ENCODE results near the gene PPP3CA.

PPP3CA gene

DNA sequence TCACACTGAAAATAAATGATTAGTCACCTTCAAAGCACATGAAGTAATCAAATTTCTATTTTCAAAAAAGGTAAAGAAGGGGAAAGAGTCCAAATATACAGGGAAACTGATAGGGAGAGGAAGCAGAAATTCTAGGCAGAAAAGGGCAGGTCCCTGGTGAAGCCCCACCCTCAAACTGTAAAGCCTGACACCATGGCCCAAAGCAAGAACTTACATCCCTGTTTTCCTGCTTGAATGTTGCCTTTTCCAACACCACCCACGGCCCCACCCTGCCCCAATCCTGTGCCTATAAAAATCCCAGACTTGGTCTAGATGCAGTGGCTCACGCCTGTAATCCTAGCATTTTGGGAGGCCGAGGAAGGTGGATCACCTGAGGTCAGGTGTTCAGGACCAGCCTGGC is 361.8 kb downstream of the PPP3CA start:
- no peak overlapping the region for H3K27ac ChIP-seq
- intact Hi-C loops (cut with DNase I; ENCODE audit: low total_unique reads) = no loop called here
- no peak overlapping the region for H3K4me3 ChIP-seq
- TF ChIP-seq, protein P1, sequence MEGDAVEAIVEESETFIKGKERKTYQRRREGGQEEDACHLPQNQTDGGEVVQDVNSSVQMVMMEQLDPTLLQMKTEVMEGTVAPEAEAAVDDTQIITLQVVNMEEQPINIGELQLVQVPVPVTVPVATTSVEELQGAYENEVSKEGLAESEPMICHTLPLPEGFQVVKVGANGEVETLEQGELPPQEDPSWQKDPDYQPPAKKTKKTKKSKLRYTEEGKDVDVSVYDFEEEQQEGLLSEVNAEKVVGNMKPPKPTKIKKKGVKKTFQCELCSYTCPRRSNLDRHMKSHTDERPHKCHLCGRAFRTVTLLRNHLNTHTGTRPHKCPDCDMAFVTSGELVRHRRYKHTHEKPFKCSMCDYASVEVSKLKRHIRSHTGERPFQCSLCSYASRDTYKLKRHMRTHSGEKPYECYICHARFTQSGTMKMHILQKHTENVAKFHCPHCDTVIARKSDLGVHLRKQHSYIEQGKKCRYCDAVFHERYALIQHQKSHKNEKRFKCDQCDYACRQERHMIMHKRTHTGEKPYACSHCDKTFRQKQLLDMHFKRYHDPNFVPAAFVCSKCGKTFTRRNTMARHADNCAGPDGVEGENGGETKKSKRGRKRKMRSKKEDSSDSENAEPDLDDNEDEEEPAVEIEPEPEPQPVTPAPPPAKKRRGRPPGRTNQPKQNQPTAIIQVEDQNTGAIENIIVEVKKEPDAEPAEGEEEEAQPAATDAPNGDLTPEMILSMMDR (IDR thresholded peaks at IDR 0.05) = no peak
- H3K9me3 ChIP-seq = peaks cover 0 to 3% (median 0%) of the 10 kb centered on the region in 3 donors
- no peaks in the 10 kb centered on the region for H3K36me3 ChIP-seq
- no peaks in the 10 kb centered on the region for H3K27me3 ChIP-seq
- H3K4me1 ChIP-seq = no peaks in the 10 kb centered on the region
- DNase-seq = no peak

DNA sequence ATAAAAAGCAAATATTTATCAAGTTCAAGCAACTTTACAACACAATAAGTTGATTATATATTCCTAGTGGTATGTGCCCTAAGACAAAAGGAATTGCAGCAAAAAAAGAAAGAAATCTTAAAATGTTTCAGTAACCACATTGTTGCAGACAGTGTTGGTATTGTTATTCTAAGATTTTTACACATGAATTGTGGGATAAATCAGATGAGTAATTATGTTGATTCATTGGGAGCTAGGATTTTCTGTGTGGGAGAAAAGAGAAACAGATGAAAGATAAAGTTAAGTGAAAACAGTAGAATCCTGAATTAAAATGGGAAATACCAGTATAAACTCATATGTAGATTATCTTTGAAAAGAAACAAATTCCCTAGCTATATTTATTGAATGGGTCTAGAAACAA is 362.4 kb downstream of the PPP3CA start:
- H3K4me1 ChIP-seq = no peaks in the 10 kb centered on the region
- TF ChIP-seq, protein P1 (IDR thresholded peaks at IDR 0.05) = no peak

DNA sequence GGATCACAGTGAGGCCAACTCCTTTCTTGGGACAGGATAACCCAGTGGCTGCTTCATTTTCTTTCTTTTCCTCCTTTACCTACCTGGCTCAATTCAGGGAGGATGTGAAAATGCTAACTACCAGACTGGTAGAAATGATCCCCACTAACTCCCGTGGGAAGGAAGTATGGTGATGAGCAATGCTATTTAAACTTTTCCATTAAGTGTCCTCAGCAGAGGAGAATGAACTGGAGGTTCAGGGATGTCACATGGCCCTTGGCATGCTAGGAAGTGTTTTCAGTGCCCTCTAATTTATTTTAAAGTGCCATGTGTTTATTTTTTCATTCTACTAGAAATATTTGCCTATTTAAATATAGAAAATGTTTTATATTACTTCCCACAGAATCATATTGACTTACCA is 363.9 kb downstream of the PPP3CA start:
- Histone ChIP-seq H3K4me3 (no peak overlapping the region), H3K9me3 (peaks cover 0 to 3% (median 0%) of the 10 kb centered on the region in 3 donors), H3K36me3 (no peaks in the 10 kb centered on the region), H3K27me3 (no peaks in the 10 kb centered on the region), H3K27ac (no peak overlapping the region), H3K4me1 (peaks cover 0 to 2% (median 0%) of the 10 kb centered on the region in 4 donors)
- TF ChIP-seq, protein P1 (IDR thresholded peaks at IDR 0.05) = no peak
- intact Hi-C loops (cut with DNase I; ENCODE audit: low total_unique reads) = no loop called here
- DNase-seq = no peak

More for the DNA sequence above, 362.4 kb downstream of the PPP3CA start:
- H3K27me3 ChIP-seq = no peaks in the 10 kb centered on the region
- H3K4me3 ChIP-seq = no peak overlapping the region
- DNase-seq = no peak
- no peaks in the 10 kb centered on the region for H3K36me3 ChIP-seq
- no peak overlapping the region for H3K27ac ChIP-seq
- intact Hi-C loops (cut with DNase I; ENCODE audit: low total_unique reads) = no loop called here
- H3K9me3 ChIP-seq = peaks cover 0 to 3% (median 0%) of the 10 kb centered on the region in 3 donors

DNA sequence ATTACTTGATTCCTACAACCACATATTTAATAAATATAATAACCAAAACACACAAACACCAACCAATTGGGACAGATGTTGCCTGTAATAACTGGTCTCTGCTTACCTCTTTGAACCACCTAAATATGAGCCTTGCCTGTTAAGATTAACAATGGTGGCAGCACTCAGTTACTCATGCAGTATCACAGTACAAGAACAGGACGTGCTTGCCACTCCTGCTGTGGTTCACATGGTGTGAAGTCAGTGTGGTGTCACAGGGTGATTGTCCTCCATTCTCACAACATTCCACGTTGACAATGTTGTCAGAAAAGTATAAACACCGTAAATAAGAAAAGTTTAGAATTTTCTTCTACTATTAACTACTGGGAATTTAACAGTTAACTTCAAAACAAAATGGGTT is 365.0 kb downstream of the PPP3CA start:
- Histone ChIP-seq H3K4me3 (no peak overlapping the region), H3K4me1 (peaks cover 0 to 6% (median 0%) of the 10 kb centered on the region in 4 donors), H3K36me3 (no peaks in the 10 kb centered on the region), H3K9me3 (peaks cover 0 to 3% (median 0%) of the 10 kb centered on the region in 3 donors), H3K27me3 (no peaks in the 10 kb centered on the region), H3K27ac (no peak overlapping the region)
- TF ChIP-seq, protein P1 (IDR thresholded peaks at IDR 0.05) = no peak
- intact Hi-C loops (cut with DNase I; ENCODE audit: low total_unique reads) = no loop called here
- no peak for DNase-seq

DNA sequence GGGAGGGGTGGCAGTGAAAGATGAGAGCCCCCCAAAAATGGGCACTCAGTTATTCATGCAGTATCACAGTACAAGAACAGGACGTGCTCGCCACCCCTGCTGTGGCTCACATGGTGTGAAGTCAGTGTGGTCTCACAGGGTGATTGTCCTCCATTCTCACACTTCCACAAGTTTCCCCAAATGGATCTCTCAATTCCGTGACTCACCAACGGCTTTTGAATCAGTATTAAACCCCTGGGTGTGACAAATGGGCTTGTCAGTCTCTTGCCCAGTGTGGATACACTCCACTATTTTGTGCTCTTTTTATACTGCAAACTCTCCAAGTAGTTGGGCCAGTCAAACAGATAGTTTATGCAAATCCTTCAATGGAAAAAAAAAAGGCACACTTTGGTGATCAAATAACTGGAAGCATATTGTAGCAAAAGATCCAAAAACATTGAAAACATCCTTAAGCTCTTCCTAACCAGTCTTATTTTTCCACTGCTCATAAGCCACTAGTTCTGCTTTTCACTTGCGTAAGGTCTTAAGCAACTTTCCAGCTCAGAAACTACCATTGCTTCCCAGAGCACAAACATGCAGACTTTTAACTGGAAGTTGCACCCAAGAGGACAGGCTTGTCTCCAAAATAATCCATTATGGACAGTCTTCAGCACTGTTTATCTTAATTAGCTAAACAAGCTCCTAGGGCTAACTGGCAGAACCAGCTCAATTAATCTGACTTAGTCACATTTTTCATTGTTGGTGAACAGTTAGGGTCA is 365.7 kb downstream of the PPP3CA start:
- intact Hi-C loops (cut with DNase I; ENCODE audit: low total_unique reads) = no loop called here
- H3K27me3 ChIP-seq = no peaks in the 10 kb centered on the region
- TF ChIP-seq, protein P1 (IDR thresholded peaks at IDR 0.05) = no peak
- DNase-seq = no peak
- H3K4me1 ChIP-seq = peaks cover 0 to 6% (median 0%) of the 10 kb centered on the region in 4 donors
- H3K4me3 ChIP-seq = no peak overlapping the region
- peaks cover 0 to 3% (median 0%) of the 10 kb centered on the region in 3 donors for H3K9me3 ChIP-seq
- H3K36me3 ChIP-seq = no peaks in the 10 kb centered on the region
- peak overlapping the region in 1 of 2 donors; percentile 8 for H3K27ac ChIP-seq

Measured in tibial artery (tissue), 4 donors.